GM18507 (cell line): ENCODE results near the gene BIRC7.
"Not testable (repeated sequence)": the region's sequence is repeated elsewhere in the genome, so short reads cannot be mapped to it uniquely, and the experiment has no call there.

Source experiments
- DNase-seq: peaks from one replicate; pipeline ENCODE4 v3.0.0; 2011; ENCODE audit warnings: low read depth; ENCODE audit not compliant: insufficient read length; ENCODE audit errors: extremely low spot score
- FAIRE-seq: peaks from 2 replicates; lab custom pipeline; 2011; peaks lifted over from hg19 to GRCh38; lab: Jason Lieb, UNC

Gene BIRC7

GRCh38 chr20:63204362-63204761, 31.3 kb upstream of the BIRC7 start:
- FAIRE-seq (no peak), DNase-seq (no peak)

GRCh38 chr20:63205896-63206295, 29.8 kb upstream of the BIRC7 start:
- DNase-seq (no peak), FAIRE-seq (no peak)

GRCh38 chr20:63206878-63207277, 28.8 kb upstream of the BIRC7 start:
- DNase-seq (no peak), FAIRE-seq (no peak)

- DNase-seq (no peak), FAIRE-seq (no peak)
Observed at GRCh38 chr20:63208346-63208909, 27.3 kb upstream of the BIRC7 start.

GRCh38 chr20:63210011-63210605, 25.6 kb upstream of the BIRC7 start:
- DNase-seq (no peak), FAIRE-seq (no peak)

- FAIRE-seq (no peak), DNase-seq (no peak)
Observed at GRCh38 chr20:63212393-63212730, 23.3 kb upstream of the BIRC7 start.

- DNase-seq (no peak), FAIRE-seq (no peak)
Observed at GRCh38 chr20:63212792-63213191, 22.9 kb upstream of the BIRC7 start.

GRCh38 chr20:63214514-63214913, 21.2 kb upstream of the BIRC7 start:
- FAIRE-seq, result no peak
- DNase-seq, result no peak

GRCh38 chr20:63215101-63216040, 20.3 kb upstream of the BIRC7 start:
- FAIRE-seq (peak; percentile 42), DNase-seq (no peak)

GRCh38 chr20:63216041-63216848, 19.5 kb upstream of the BIRC7 start, which contains the start of gene YTHDF1:
TSS of gene YTHDF1 (minus strand) at chr20:63216131. CDS start at chr20:63215892, 239 bp downstream.
- peak; percentile 94 for FAIRE-seq

GRCh38 chr20:63216849-63217471, 18.7 kb upstream of the BIRC7 start:
- DNase-seq (no peak), FAIRE-seq (no peak)

More at GRCh38 chr20:63216041-63216848, 19.5 kb upstream of the BIRC7 start, which contains the start of gene YTHDF1:
- peak; percentile 99 for DNase-seq

- FAIRE-seq, result no peak
Observed at GRCh38 chr20:63217706-63218105, 18.0 kb upstream of the BIRC7 start.

GRCh38 chr20:63218701-63219446, 16.8 kb upstream of the BIRC7 start:
- DNase-seq (no peak), FAIRE-seq (no peak)

More at GRCh38 chr20:63217706-63218105, 18.0 kb upstream of the BIRC7 start:
- DNase-seq, result no peak

- FAIRE-seq (no peak), DNase-seq (no peak)
Observed at GRCh38 chr20:63219447-63219821, 16.3 kb upstream of the BIRC7 start.

GRCh38 chr20:63219866-63220521, 15.7 kb upstream of the BIRC7 start:
- DNase-seq (no peak), FAIRE-seq (no peak)

- no peak for FAIRE-seq
- DNase-seq, result no peak
Observed at GRCh38 chr20:63220696-63221399, 14.9 kb upstream of the BIRC7 start.

GRCh38 chr20:63221400-63222053, 14.2 kb upstream of the BIRC7 start:
- not testable (repeated sequence) for DNase-seq, FAIRE-seq
